GM19455 (cell line): ENCODE measurements around the gene GPR135.

Experiments used
- ATAC-seq: cut with Tn5 transposase; IDR thresholded peaks from one replicate; pipeline ENCODE4 v1.9.1; 2021; ENCODE audit not compliant: unreplicated experiment

The GPR135 gene

GRCh38 chr14:59465316-59466135, at the start of gene GPR135:
Gene GPR135, minus strand, starts transcription at chr14:59465380. Its CDS starts 154 bp downstream, at chr14:59465226.
- peak; percentile 26 for ATAC-seq

GRCh38 chr14:59511916-59512575, 46.9 kb upstream of the GPR135 start:
- ATAC-seq, result no peak

- ATAC-seq, result no peak
Measured at GRCh38 chr14:59510966-59511365, 45.8 kb upstream of the GPR135 start.

GRCh38 chr14:59510001-59510400, 44.8 kb upstream of the GPR135 start:
- ATAC-seq, result no peak

GRCh38 chr14:59509101-59509500, 43.9 kb upstream of the GPR135 start:
- ATAC-seq, result no peak

GRCh38 chr14:59507752-59508103, 42.5 kb upstream of the GPR135 start:
- ATAC-seq, result peak; percentile 14

- peak; percentile 81 for ATAC-seq
Measured at GRCh38 chr14:59507063-59507751, 42.0 kb upstream of the GPR135 start.

- ATAC-seq, result no peak
Measured at GRCh38 chr14:59503256-59503655, 38.1 kb upstream of the GPR135 start.

- no peak for ATAC-seq
Measured at GRCh38 chr14:59500732-59501131, 35.6 kb upstream of the GPR135 start.

GRCh38 chr14:59492384-59492783, 27.2 kb upstream of the GPR135 start:
- ATAC-seq, result no peak

GRCh38 chr14:59490756-59491155, 25.6 kb upstream of the GPR135 start:
- ATAC-seq, result no peak

GRCh38 chr14:59484639-59485175, 19.5 kb upstream of the GPR135 start:
- peak; percentile 54 for ATAC-seq

GRCh38 chr14:59483819-59484638, 18.8 kb upstream of the GPR135 start, which contains the start of the genes JKAMP and L3HYPDH:
Gene JKAMP, plus strand, starts transcription at chr14:59484517. Its CDS starts 73 bp downstream, at chr14:59484590.
Gene L3HYPDH, minus strand, starts transcription at chr14:59484408. Its CDS starts 92 bp downstream, at chr14:59484316.
- ATAC-seq, result peak; percentile 91

GRCh38 chr14:59483363-59483762, 18.2 kb upstream of the GPR135 start:
- ATAC-seq, result no peak

GRCh38 chr14:59482541-59483331, 17.6 kb upstream of the GPR135 start:
- ATAC-seq, result no peak

GRCh38 chr14:59481871-59482540, 16.8 kb upstream of the GPR135 start:
- no peak for ATAC-seq

- ATAC-seq, result no peak
Measured at GRCh38 chr14:59481407-59481806, 16.2 kb upstream of the GPR135 start.

- ATAC-seq, result no peak
Measured at GRCh38 chr14:59480166-59480565, 15.0 kb upstream of the GPR135 start.

GRCh38 chr14:59478540-59478939, 13.4 kb upstream of the GPR135 start:
- no peak for ATAC-seq
